Mucosa of rectum (tissue), 2 donors: ENCODE data around the gene KLF16.
"Not testable (repeated sequence)": the region's sequence is repeated elsewhere in the genome, so short reads cannot be mapped to it uniquely, and the experiment has no call there.

Source experiments
- H3K27ac ChIP-seq, 2 donors: one replicate each; pipeline ENCODE4 v1.7.0; 2013; ENCODE audit warnings: inconsistent platforms in 2 of 2, low read depth in 2 of 2, low read length in 2 of 2
- H3K27me3 ChIP-seq, 2 donors: one replicate each; pipeline ENCODE4 v1.7.0; 2013; ENCODE audit warnings: low read length in 2 of 2; ENCODE audit not compliant: control insufficient read depth in 2 of 2, insufficient read depth in 2 of 2
- H3K36me3 ChIP-seq, 2 donors: one replicate each; pipeline ENCODE4 v1.7.0; 2013; ENCODE audit warnings: low read length in 2 of 2; ENCODE audit not compliant: control insufficient read depth in 2 of 2, insufficient read depth in 2 of 2
- H3K4me1 ChIP-seq, 2 donors: one replicate each; pipeline ENCODE4 v1.7.0; 2013; ENCODE audit warnings: low read length in 2 of 2, mild to moderate bottlenecking in 1 of 2; ENCODE audit not compliant: control insufficient read depth in 2 of 2, insufficient read depth in 2 of 2
- H3K4me3 ChIP-seq, 2 donors: one replicate each; pipeline ENCODE4 v1.7.0; 2013; ENCODE audit warnings: low read length in 2 of 2
- H3K9ac ChIP-seq, 2 donors: one replicate each; pipeline ENCODE4 v1.7.0; 2013; ENCODE audit warnings: low read length in 2 of 2, low read depth in 1 of 2, mild to moderate bottlenecking in 1 of 2
- H3K9me3 ChIP-seq, 2 donors: one replicate each; pipeline ENCODE4 v1.7.0; 2013; ENCODE audit warnings: low read length in 2 of 2; ENCODE audit not compliant: control insufficient read depth in 2 of 2
- donor health status: healthy.
- donor health status: Normal muscosa, but diverticular disease.

KLF16 gene

GRCh38 chr19:1884719-1885334 is 21.4 kb upstream of the KLF16 start:
- H3K27me3 ChIP-seq, result no peaks in the 10 kb centered on the region
- peak overlapping the region; percentile 81 to 82 for H3K27ac ChIP-seq
- H3K36me3 ChIP-seq, result peaks cover 0 to 4% of the 10 kb centered on the region in 2 donors
- peak overlapping the region; percentile 84 to 93 for H3K9ac ChIP-seq
- no peaks in the 10 kb centered on the region for H3K9me3 ChIP-seq
- H3K4me1 ChIP-seq, result peaks cover 20 to 28% of the 10 kb centered on the region in 2 donors
- peak overlapping the region; percentile 84 to 90 for H3K4me3 ChIP-seq

- H3K27me3 ChIP-seq, result no peaks in the 10 kb centered on the region
- H3K36me3 ChIP-seq, result peaks cover 0 to 4% of the 10 kb centered on the region in 2 donors
- peak overlapping the region; percentile 84 to 93 for H3K9ac ChIP-seq
- peaks cover 20 to 28% of the 10 kb centered on the region in 2 donors for H3K4me1 ChIP-seq
- H3K9me3 ChIP-seq, result no peaks in the 10 kb centered on the region
- H3K4me3 ChIP-seq, result peak overlapping the region; percentile 84 to 90
- peak overlapping the region; percentile 81 to 82 for H3K27ac ChIP-seq
Observed at GRCh38 chr19:1884291-1884718, 20.9 kb upstream of the KLF16 start.

- Histone ChIP-seq H3K9me3 (no peaks in the 10 kb centered on the region), H3K9ac (peak overlapping the region; percentile 84 to 93), H3K4me3 (peak overlapping the region; percentile 84 to 90), H3K27ac (peak overlapping the region; percentile 81 to 82), H3K36me3 (peaks cover 0 to 4% of the 10 kb centered on the region in 2 donors), H3K27me3 (no peaks in the 10 kb centered on the region), H3K4me1 (peaks cover 20 to 28% of the 10 kb centered on the region in 2 donors)
Observed at GRCh38 chr19:1883784-1884183, 20.4 kb upstream of the KLF16 start.

GRCh38 chr19:1882786-1883692 is 19.7 kb upstream of the KLF16 start:
- H3K27me3 ChIP-seq, result no peaks in the 10 kb centered on the region
- H3K36me3 ChIP-seq, result peaks cover 0 to 4% of the 10 kb centered on the region in 2 donors
- H3K9ac ChIP-seq, result peak overlapping the region; percentile 84 to 93
- H3K9me3 ChIP-seq, result no peaks in the 10 kb centered on the region
- H3K4me1 ChIP-seq, result peaks cover 20 to 28% of the 10 kb centered on the region in 2 donors
- peak overlapping the region in 1 of 2 donors; percentile 81 for H3K27ac ChIP-seq
- H3K4me3 ChIP-seq, result peak overlapping the region; percentile 84 to 90

- Histone ChIP-seq H3K9ac (peak overlapping the region in 1 of 2 donors; percentile 54), H3K4me1 (peaks cover 20 to 28% of the 10 kb centered on the region in 2 donors), H3K27ac (peak overlapping the region in 1 of 2 donors; percentile 81), H3K9me3 (no peaks in the 10 kb centered on the region), H3K27me3 (no peaks in the 10 kb centered on the region), H3K4me3 (peak overlapping the region in 1 of 2 donors; percentile 84), H3K36me3 (peaks cover 0 to 4% of the 10 kb centered on the region in 2 donors)
Observed at GRCh38 chr19:1882089-1882785, 18.9 kb upstream of the KLF16 start.

- not testable (repeated sequence) for H3K9ac ChIP-seq, H3K4me3 ChIP-seq, H3K36me3 ChIP-seq, H3K9me3 ChIP-seq, H3K27me3 ChIP-seq
- Histone ChIP-seq H3K4me1 (peaks cover 21 to 28% of the 10 kb centered on the region in 2 donors), H3K27ac (peak overlapping the region in 1 of 2 donors; percentile 65)
Observed at GRCh38 chr19:1881393-1882088, 18.2 kb upstream of the KLF16 start.

- Histone ChIP-seq H3K4me1 (peaks cover 25 to 32% of the 10 kb centered on the region in 2 donors), H3K27ac (no peak overlapping the region), H3K9me3 (no peaks in the 10 kb centered on the region), H3K9ac (no peak overlapping the region), H3K27me3 (no peaks in the 10 kb centered on the region), H3K4me3 (no peak overlapping the region), H3K36me3 (peaks cover 0 to 4% of the 10 kb centered on the region in 2 donors)
Observed at GRCh38 chr19:1880611-1881392, 17.4 kb upstream of the KLF16 start.

GRCh38 chr19:1879982-1880381 is 16.6 kb upstream of the KLF16 start:
- not testable (repeated sequence) for H3K36me3 ChIP-seq, H3K9ac ChIP-seq, H3K27me3 ChIP-seq, H3K27ac ChIP-seq, H3K9me3 ChIP-seq, H3K4me3 ChIP-seq
- H3K4me1 ChIP-seq, result peaks cover 27 to 32% of the 10 kb centered on the region in 2 donors

GRCh38 chr19:1878583-1878982 is 15.2 kb upstream of the KLF16 start:
- not testable (repeated sequence) for H3K27me3 ChIP-seq, H3K27ac ChIP-seq, H3K36me3 ChIP-seq, H3K9ac ChIP-seq, H3K4me3 ChIP-seq, H3K9me3 ChIP-seq
- peaks cover 27 to 30% of the 10 kb centered on the region in 2 donors for H3K4me1 ChIP-seq
